Measurements from ENCODE around the gene SULT6B1.
"Not testable (repeated sequence)": the region's sequence is repeated elsewhere in the genome, so short reads cannot be mapped to it uniquely, and the experiment has no call there.

DNA sequence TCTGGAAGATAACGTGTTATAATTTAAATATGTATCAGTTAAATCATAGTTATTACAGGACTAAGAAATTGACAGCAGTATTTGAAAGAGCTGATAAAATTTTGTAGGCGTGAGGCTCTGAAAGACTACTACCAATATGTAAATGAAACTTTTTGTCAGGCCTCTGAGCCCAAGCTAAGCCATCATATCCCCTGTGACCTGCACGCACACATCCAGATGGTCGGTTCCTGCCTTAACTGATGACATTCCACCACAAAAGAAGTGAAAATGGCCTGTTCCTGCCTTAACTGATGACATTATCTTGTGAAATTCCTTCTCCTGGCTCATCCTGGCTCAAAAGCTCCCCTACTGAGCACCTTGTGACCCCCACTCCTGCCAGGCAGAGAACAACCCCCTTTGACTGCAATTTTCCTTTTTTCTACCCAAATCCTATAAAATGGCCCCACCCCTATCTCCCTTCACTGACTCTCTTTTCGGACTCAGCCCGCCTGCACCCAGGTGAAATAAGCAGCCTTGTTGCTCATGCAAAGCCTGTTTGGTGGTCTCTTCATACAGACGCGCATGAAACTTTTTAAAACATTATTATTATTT lies 16.7 kb upstream of the SULT6B1 start:
- TF ChIP-seq, protein P1, sequence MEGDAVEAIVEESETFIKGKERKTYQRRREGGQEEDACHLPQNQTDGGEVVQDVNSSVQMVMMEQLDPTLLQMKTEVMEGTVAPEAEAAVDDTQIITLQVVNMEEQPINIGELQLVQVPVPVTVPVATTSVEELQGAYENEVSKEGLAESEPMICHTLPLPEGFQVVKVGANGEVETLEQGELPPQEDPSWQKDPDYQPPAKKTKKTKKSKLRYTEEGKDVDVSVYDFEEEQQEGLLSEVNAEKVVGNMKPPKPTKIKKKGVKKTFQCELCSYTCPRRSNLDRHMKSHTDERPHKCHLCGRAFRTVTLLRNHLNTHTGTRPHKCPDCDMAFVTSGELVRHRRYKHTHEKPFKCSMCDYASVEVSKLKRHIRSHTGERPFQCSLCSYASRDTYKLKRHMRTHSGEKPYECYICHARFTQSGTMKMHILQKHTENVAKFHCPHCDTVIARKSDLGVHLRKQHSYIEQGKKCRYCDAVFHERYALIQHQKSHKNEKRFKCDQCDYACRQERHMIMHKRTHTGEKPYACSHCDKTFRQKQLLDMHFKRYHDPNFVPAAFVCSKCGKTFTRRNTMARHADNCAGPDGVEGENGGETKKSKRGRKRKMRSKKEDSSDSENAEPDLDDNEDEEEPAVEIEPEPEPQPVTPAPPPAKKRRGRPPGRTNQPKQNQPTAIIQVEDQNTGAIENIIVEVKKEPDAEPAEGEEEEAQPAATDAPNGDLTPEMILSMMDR (conservative IDR thresholded peaks at IDR 0.05; ENCODE audit: low read length), result not testable (repeated sequence)
- TF ChIP-seq EZH2phosphoT487 (IDR thresholded peaks at IDR 0.05; ENCODE audit: borderline replicate concordance), result not testable (repeated sequence)

Measured in Loucy (cell line).